Trophoblast cell (in vitro differentiated cells and primary cell): ENCODE data around the gene TMA7.

Source experiments
- DNase-seq, 2 donors: peaks; one replicate each; pipeline ENCODE4 v3.0.0-alpha.2; 2016
- H2AFZ ChIP-seq: 2 replicates; pipeline ENCODE4 v1.6.1; 2013; ENCODE audit warnings: low read length, moderate library complexity, mild to moderate bottlenecking; ENCODE audit not compliant: insufficient read depth, poor library complexity
- H2AK5ac ChIP-seq: 2 replicates; pipeline ENCODE4 v1.6.1; 2013; ENCODE audit warnings: mild to moderate bottlenecking, low read length
- H2BK120ac ChIP-seq: 2 replicates; pipeline ENCODE4 v1.6.1; 2013; ENCODE audit warnings: low read length, mild to moderate bottlenecking, moderate library complexity; ENCODE audit not compliant: insufficient read depth, poor library complexity
- H2BK12ac ChIP-seq: 2 replicates; pipeline ENCODE4 v1.6.1; 2013; ENCODE audit warnings: mild to moderate bottlenecking, low read length, moderate library complexity
- H2BK5ac ChIP-seq: 2 replicates; pipeline ENCODE4 v1.6.1; 2013; ENCODE audit warnings: low read length, low read depth, moderate library complexity, mild to moderate bottlenecking; ENCODE audit not compliant: poor library complexity
- H3K14ac ChIP-seq: 2 replicates; pipeline ENCODE4 v1.6.1; 2013; ENCODE audit warnings: mild to moderate bottlenecking, low read length
- H3K18ac ChIP-seq: 2 replicates; pipeline ENCODE4 v1.6.1; 2013; ENCODE audit warnings: mild to moderate bottlenecking, low read length
- H3K23ac ChIP-seq: 2 replicates; pipeline ENCODE4 v1.6.1; 2013; ENCODE audit warnings: low read length
- H3K27ac ChIP-seq: 2 replicates; pipeline ENCODE4 v1.5.1; 2013; ENCODE audit warnings: low read depth, mild to moderate bottlenecking, inconsistent platforms, low read length, moderate library complexity
- H3K27me3 ChIP-seq: 2 replicates; pipeline ENCODE4 v1.6.1; 2013; ENCODE audit warnings: inconsistent platforms, mild to moderate bottlenecking, low read length, moderate library complexity; ENCODE audit not compliant: insufficient read depth
- H3K36me3 ChIP-seq, 2 experiments: 1 replicate in 1 of 2; 2 replicates in 1 of 2; pipeline ENCODE4 v1.6.1; 2013; ENCODE audit warnings: low read length in 2 of 2, mild to moderate bottlenecking in 2 of 2, moderate library complexity in 1 of 2; ENCODE audit not compliant: insufficient read depth in 2 of 2, control insufficient read depth in 1 of 2
- H3K4ac ChIP-seq: 2 replicates; pipeline ENCODE4 v1.6.1; 2013; ENCODE audit warnings: low read depth, mild to moderate bottlenecking, low read length, moderate library complexity
- H3K4me1 ChIP-seq, 2 experiments: 1 replicate in 1 of 2; 2 replicates in 1 of 2; pipeline ENCODE4 v1.6.1; 2013; ENCODE audit warnings: low read length in 2 of 2, mild to moderate bottlenecking in 2 of 2, moderate library complexity in 1 of 2; ENCODE audit not compliant: insufficient read depth in 2 of 2, control insufficient read depth in 1 of 2
- H3K4me2 ChIP-seq: 2 replicates; pipeline ENCODE4 v1.6.1; 2013; ENCODE audit warnings: inconsistent platforms, mild to moderate bottlenecking, low read length, moderate library complexity
- H3K4me3 ChIP-seq: 2 replicates; pipeline ENCODE4 v1.5.1; 2013; ENCODE audit warnings: mild to moderate bottlenecking, low read depth, low read length, inconsistent platforms
- H3K79me1 ChIP-seq: one replicate; pipeline ENCODE4 v1.6.1; 2013; ENCODE audit warnings: low read length
- H3K79me2 ChIP-seq: 2 replicates; pipeline ENCODE4 v1.6.1; 2013; ENCODE audit warnings: low read length, mild to moderate bottlenecking; ENCODE audit not compliant: control insufficient read depth, insufficient read depth, poor library complexity
- H3K9ac ChIP-seq: 2 replicates; pipeline ENCODE4 v1.6.1; 2013; ENCODE audit warnings: mild to moderate bottlenecking, low read length
- H3K9me3 ChIP-seq: 2 replicates; pipeline ENCODE4 v1.6.1; 2013; ENCODE audit warnings: low read depth, mild to moderate bottlenecking, control low read depth, inconsistent platforms, low read length; ENCODE audit not compliant: insufficient read depth
- H4K12ac ChIP-seq: 2 replicates; pipeline ENCODE4 v1.6.1; 2013; ENCODE audit warnings: low read depth, mild to moderate bottlenecking, low read length, moderate library complexity
- H4K8ac ChIP-seq: 2 replicates; pipeline ENCODE4 v1.6.1; 2013; ENCODE audit warnings: low read depth, mild to moderate bottlenecking, low read length, moderate library complexity
- H4K91ac ChIP-seq: one replicate; pipeline ENCODE4 v1.6.1; 2013; ENCODE audit warnings: low read depth, mild to moderate bottlenecking, low read length, moderate library complexity
- WGBS: extraction: QIAGEN DNeasy Blood & Tissue Kit; methylation state at CpG from one replicate; pipeline ENCODE4 v1.1.7; 2013; ENCODE audit warnings: missing lambda C conversion rate; ENCODE audit not compliant: insufficient read length, insufficient coverage; ENCODE audit errors: extremely low coverage; 5-methylcytosine and 5-hydroxymethylcytosine counted together

The TMA7 gene

DNA sequence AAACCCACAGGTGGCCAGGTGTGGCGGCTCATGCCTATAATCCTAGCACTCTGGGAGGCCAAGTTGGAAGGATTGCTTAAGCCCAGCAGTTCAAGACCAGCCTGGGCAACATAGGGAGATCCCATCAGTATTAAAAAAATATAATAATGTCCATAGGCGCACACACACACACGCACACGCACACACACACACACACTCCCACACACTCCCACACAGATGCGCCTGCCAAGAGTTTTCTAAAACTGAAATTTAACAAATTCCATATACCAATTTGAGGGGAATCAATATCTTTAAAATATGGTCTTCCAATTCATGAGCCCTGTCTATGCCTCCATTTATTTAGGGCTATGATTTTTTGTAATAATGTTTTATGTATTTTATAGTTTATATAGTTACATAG lies 46.9 kb downstream of the TMA7 start:
- Histone ChIP-seq H2BK5ac (no peak overlapping the region), H3K9ac (no peak overlapping the region), H3K23ac (no peak overlapping the region), H3K9me3 (no peaks in the 10 kb centered on the region), H3K79me1 (peaks cover 2% of the 10 kb centered on the region), H3K4ac (no peak overlapping the region), H3K4me3 (peak overlapping the region; percentile 12), H3K4me1 (no peaks in the 10 kb centered on the region), H4K12ac (no peak overlapping the region), H3K18ac (no peak overlapping the region), H3K27ac (no peak overlapping the region), H2AFZ (no peak overlapping the region), H3K4me2 (no peak overlapping the region), H2BK12ac (no peak overlapping the region), H3K27me3 (no peaks in the 10 kb centered on the region), H2BK120ac (no peak overlapping the region), H4K91ac (no peak overlapping the region), H3K79me2 (no peaks in the 10 kb centered on the region), H2AK5ac (no peak overlapping the region), H4K8ac (no peak overlapping the region), H3K36me3 (peaks cover 0 to 3% of the 10 kb centered on the region in 2 experiments), H3K14ac (no peak overlapping the region)
- WGBS: no CpG with 5 or more reads among the region's 5 CpGs
- no peak for DNase-seq

DNA sequence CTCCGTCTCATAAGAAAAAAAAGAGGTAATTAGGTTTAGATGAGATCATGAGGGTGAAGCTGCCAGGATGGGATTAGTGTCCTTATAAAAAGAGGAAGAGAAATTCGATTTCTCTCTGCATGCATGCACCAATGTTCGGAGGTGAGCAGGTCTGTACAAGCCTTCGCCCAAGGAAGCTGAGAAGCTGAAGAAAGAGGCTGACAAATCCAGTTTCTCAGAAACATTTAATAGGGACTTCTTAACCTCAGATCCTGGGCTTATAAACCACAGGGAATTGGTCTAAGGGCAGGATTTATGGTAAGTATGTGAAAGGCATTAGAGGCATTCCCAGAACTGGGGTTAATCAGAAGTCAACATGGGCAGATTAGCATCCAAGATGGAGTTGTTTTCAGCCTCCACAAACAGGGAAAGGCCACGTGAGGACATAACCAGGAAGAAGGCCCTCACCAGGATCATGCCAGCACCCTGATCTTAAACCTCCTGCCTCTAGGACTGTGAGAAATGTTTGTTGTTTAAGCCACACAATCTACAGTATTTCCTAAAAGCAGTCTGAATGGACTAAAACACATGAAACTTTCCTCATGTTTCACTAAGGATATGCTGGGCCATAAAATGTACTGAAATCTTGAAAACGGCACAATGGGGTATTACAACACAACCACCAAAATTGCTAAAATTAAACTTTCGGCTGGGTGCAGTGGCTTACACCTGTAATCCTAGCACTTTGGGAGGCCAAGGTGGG lies 52.6 kb downstream of the TMA7 start:
- DNase-seq: peak in 1 of 2 donors; percentile 38
- Histone ChIP-seq H4K8ac (no peak overlapping the region), H3K9ac (no peak overlapping the region), H3K18ac (no peak overlapping the region), H2AFZ (no peak overlapping the region), H4K91ac (no peak overlapping the region), H2BK5ac (no peak overlapping the region), H2BK12ac (no peak overlapping the region), H3K4me3 (no peak overlapping the region), H3K79me1 (peaks cover 2% of the 10 kb centered on the region), H3K27me3 (no peaks in the 10 kb centered on the region), H3K79me2 (no peaks in the 10 kb centered on the region), H3K4ac (no peak overlapping the region), H2BK120ac (no peak overlapping the region), H3K36me3 (peaks cover 3 to 6% of the 10 kb centered on the region in 2 experiments), H4K12ac (no peak overlapping the region), H3K14ac (no peak overlapping the region), H3K9me3 (no peaks in the 10 kb centered on the region), H3K4me1 (no peaks in the 10 kb centered on the region), H3K27ac (no peak overlapping the region), H2AK5ac (no peak overlapping the region), H3K4me2 (no peak overlapping the region), H3K23ac (no peak overlapping the region)
- WGBS: no CpG with 5 or more reads among the region's 7 CpGs

DNA sequence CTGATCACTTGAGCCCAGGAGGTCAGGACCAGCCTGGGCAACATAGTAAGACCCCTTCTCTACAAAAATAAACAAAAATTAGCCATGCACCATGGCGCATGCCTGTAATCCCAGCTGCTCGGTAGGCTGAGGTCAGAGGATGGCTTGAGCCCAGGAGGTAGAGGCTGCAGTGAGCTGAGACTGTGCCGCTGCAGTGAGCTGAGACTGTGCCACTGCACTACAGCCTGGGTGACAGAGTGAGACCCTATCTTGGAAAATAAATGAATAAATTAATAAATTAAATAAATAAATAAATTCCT lies 53.1 kb downstream of the TMA7 start:
- no peak overlapping the region for H3K14ac ChIP-seq
- WGBS: no CpG with 5 or more reads among the region's 3 CpGs
- no peak overlapping the region for H3K4ac ChIP-seq
- H3K4me2 ChIP-seq: no peak overlapping the region
- H3K4me1 ChIP-seq: no peaks in the 10 kb centered on the region
- H3K9ac ChIP-seq: no peak overlapping the region
- H3K27me3 ChIP-seq: no peaks in the 10 kb centered on the region
- H3K23ac ChIP-seq: no peak overlapping the region
- no peak overlapping the region for H3K4me3 ChIP-seq
- peaks cover 3 to 6% of the 10 kb centered on the region in 2 experiments for H3K36me3 ChIP-seq
- no peak overlapping the region for H2BK12ac ChIP-seq
- DNase-seq: no peak
- no peak overlapping the region for H2AFZ ChIP-seq
- H4K8ac ChIP-seq: no peak overlapping the region
- no peaks in the 10 kb centered on the region for H3K79me2 ChIP-seq
- H2BK120ac ChIP-seq: no peak overlapping the region
- H3K9me3 ChIP-seq: no peaks in the 10 kb centered on the region
- H4K91ac ChIP-seq: no peak overlapping the region
- H3K18ac ChIP-seq: no peak overlapping the region
- no peak overlapping the region for H2AK5ac ChIP-seq
- no peak overlapping the region for H2BK5ac ChIP-seq
- no peak overlapping the region for H4K12ac ChIP-seq
- no peak overlapping the region for H3K27ac ChIP-seq
- H3K79me1 ChIP-seq: peaks cover 2% of the 10 kb centered on the region
